GM18526 (cell line): ENCODE data around the gene ISM1.

Experiments
- POLR2A ChIP-seq: IDR thresholded peaks from 3 replicates; pipeline ENCODE4 v1.6.1; 2011; ENCODE audit not compliant: insufficient read length; ENCODE audit errors: extremely low read depth

ISM1 gene

DNA sequence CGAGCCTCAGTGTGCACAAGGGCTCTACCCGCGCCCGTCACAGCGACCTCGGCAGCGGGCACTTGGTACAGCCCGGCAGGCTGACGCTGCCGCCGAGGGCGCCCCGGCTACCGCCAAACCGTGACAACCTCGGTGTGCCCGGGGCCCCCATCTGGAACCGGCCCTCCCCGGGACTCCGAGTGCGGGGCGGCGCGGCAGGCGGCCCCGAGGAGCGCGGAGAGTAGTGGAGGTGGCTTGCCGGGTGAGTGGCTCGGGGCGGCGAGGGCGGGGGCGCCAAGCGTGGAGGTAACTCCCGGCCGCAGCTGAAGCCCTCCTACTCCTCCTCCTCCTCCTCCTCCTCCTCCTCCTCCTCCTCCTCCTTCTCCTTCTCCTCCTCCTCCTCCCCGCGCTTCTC, at the start of gene ISM1:
TSS of gene ISM1 (plus strand) at position 371 of the 394 bp plus-strand sequence. CDS start 503 bp downstream, outside the sequence.
- no peak for TF ChIP-seq POLR2A

- TF ChIP-seq POLR2A, result no peak
Observed at GRCh38 chr20:13173201-13173600, 47.9 kb upstream of the ISM1 start.

GRCh38 chr20:13174402-13174801, 46.7 kb upstream of the ISM1 start:
- no peak for TF ChIP-seq POLR2A

- TF ChIP-seq POLR2A, result no peak
Observed at GRCh38 chr20:13180986-13181889, 39.8 kb upstream of the ISM1 start.

GRCh38 chr20:13183005-13183404, 38.1 kb upstream of the ISM1 start:
- no peak for TF ChIP-seq POLR2A

- TF ChIP-seq POLR2A, result no peak
Observed at GRCh38 chr20:13186043-13186774, 34.9 kb upstream of the ISM1 start.

GRCh38 chr20:13187899-13188298, 33.2 kb upstream of the ISM1 start:
- TF ChIP-seq POLR2A, result no peak

- no peak for TF ChIP-seq POLR2A
Observed at GRCh38 chr20:13199279-13199678, 21.8 kb upstream of the ISM1 start.

DNA sequence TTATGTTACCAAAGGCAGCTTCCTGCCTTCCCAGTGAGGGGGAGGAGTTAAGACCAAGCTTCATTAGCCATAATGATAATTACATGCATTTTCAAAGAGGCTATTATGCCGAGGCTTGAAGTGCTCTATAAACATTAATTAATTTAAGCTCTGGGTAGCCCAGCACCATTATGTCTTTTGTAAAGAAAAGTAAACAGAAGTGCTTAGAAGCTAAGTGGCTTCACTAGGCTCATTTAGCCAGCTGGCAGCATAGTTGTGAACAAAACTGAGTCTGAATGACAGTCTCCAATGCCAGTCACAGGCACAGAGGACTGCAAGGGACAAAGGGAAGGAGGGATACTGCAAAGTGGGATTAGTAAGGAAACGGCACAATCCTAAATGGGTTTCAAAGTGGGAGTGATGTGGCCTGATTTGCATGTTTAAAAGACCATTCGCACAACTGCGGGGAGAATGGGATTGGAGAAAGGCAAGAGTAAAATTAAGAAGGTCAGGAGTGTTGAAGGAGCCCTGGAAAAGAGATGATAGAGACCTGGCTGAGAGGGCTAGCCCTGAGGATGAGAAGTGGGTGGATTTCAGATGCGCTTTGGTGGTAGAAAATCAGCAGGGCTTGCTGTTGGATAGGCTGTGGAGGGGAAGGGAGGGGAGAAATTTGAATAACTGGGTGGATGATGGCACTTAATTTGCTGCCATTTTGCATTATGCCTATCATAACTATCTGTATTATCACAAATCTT, 20.1 kb upstream of the ISM1 start:
- TF ChIP-seq POLR2A, result no peak

- no peak for TF ChIP-seq POLR2A
Observed at GRCh38 chr20:13202565-13202964, 18.5 kb upstream of the ISM1 start.

- TF ChIP-seq POLR2A, result no peak
Observed at GRCh38 chr20:13205425-13205824, 15.6 kb upstream of the ISM1 start.

- no peak for TF ChIP-seq POLR2A
Observed at GRCh38 chr20:13205848-13206434, 15.1 kb upstream of the ISM1 start.

DNA sequence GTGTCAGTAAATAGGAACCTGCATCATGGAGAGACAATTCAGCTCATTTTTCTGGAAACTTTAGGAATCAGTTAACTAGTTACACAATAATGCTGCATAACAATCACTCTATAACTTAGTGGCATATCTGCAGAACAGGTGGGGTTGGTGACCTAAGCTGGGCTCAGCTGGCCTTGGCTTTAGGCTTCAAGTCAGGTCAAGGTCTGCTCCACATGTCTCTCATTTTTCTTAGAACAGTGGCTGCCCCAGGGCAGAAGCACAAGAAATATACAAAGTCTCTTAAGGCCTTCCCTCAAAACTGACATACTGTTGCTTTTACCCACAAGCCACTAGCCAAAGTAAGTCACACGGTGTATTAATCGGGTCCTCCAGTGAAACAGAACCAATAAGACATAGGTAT, 14.1 kb upstream of the ISM1 start:
- TF ChIP-seq POLR2A, result no peak

DNA sequence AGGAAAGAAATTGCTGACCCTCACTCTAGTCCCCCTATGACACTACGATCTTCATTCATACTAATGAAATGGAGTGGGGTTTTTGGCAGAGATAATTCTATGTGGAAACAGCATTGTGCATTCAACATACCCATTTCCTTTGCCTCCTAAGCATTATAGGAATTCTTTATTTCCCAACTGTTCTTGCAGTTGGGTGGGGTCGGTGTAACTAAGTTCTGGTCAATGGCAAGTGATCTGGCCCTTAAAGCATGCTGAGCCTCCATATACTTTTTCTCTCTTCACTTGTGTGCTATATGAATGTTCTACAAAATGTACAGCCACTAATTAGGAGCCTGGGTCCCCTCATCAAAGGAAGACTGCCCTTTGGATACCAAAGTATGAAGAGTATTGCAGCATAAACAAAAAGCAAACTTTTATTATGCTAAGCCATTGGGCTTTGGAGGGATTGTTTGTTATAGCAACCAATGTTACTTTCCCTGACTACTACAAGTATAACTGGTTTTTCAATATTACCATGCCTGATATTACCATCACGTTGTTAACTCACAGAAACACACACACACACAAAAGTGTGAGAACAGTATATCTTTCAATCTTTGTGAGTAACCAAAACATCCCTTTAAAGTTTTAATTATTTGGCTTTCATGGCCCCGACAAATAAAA, 9.0 kb upstream of the ISM1 start:
- TF ChIP-seq POLR2A, result no peak

GRCh38 chr20:13212750-13213149, 8.3 kb upstream of the ISM1 start:
- TF ChIP-seq POLR2A, result no peak
